CD1c-positive myeloid dendritic cell (primary cell): Measurements from ENCODE around the gene MYH10.

Experiments
- DNase-seq: peaks from one replicate; pipeline ENCODE4 v3.0.0-alpha.2; 2016; ENCODE audit errors: extremely low spot score

The MYH10 gene

GRCh38 chr17:8649157-8650118, 18.9 kb upstream of the MYH10 start:
- no peak for DNase-seq

- DNase-seq, result no peak
Observed at GRCh38 chr17:8647956-8648355, 17.4 kb upstream of the MYH10 start.

- DNase-seq, result no peak
Observed at GRCh38 chr17:8647202-8647601, 16.7 kb upstream of the MYH10 start.

GRCh38 chr17:8644507-8644902, 14.0 kb upstream of the MYH10 start:
- DNase-seq, result no peak

GRCh38 chr17:8643855-8644506, 13.5 kb upstream of the MYH10 start:
- no peak for DNase-seq

GRCh38 chr17:8639709-8640108, 9.2 kb upstream of the MYH10 start:
- no peak for DNase-seq

GRCh38 chr17:8632061-8632460, 1.5 kb upstream of the MYH10 start:
- no peak for DNase-seq

- no peak for DNase-seq
Observed at GRCh38 chr17:8631554-8631877, 991 bp upstream of the MYH10 start.

- peak; percentile 94 for DNase-seq
Observed at GRCh38 chr17:8630802-8631553, 453 bp upstream of the MYH10 start.

- DNase-seq, result no peak
Observed at GRCh38 chr17:8629371-8630226, 926 bp downstream of the MYH10 start.

GRCh38 chr17:8628609-8629169, 1.8 kb downstream of the MYH10 start:
- DNase-seq, result no peak

GRCh38 chr17:8628172-8628571, 2.4 kb downstream of the MYH10 start:
- no peak for DNase-seq

- no peak for DNase-seq
Observed at GRCh38 chr17:8623591-8623990, 6.9 kb downstream of the MYH10 start.

- DNase-seq, result no peak
Observed at GRCh38 chr17:8622191-8622590, 8.3 kb downstream of the MYH10 start.

GRCh38 chr17:8621585-8621984, 8.9 kb downstream of the MYH10 start:
- peak; percentile 28 for DNase-seq

- DNase-seq, result no peak
Observed at GRCh38 chr17:8619294-8619693, 11.2 kb downstream of the MYH10 start.

- no peak for DNase-seq
Observed at GRCh38 chr17:8618825-8619224, 11.7 kb downstream of the MYH10 start.

- DNase-seq, result no peak
Observed at GRCh38 chr17:8614988-8615387, 15.5 kb downstream of the MYH10 start.

- no peak for DNase-seq
Observed at GRCh38 chr17:8611619-8612298, 18.8 kb downstream of the MYH10 start.

GRCh38 chr17:8611137-8611536, 19.4 kb downstream of the MYH10 start:
- no peak for DNase-seq

- no peak for DNase-seq
Observed at GRCh38 chr17:8610558-8610957, 20.0 kb downstream of the MYH10 start.
